ENCODE data around the gene NME8.
"Not testable (repeated sequence)": the region's sequence is repeated elsewhere in the genome, so short reads cannot be mapped to it uniquely, and the experiment has no call there.

The NME8 gene, protein sequence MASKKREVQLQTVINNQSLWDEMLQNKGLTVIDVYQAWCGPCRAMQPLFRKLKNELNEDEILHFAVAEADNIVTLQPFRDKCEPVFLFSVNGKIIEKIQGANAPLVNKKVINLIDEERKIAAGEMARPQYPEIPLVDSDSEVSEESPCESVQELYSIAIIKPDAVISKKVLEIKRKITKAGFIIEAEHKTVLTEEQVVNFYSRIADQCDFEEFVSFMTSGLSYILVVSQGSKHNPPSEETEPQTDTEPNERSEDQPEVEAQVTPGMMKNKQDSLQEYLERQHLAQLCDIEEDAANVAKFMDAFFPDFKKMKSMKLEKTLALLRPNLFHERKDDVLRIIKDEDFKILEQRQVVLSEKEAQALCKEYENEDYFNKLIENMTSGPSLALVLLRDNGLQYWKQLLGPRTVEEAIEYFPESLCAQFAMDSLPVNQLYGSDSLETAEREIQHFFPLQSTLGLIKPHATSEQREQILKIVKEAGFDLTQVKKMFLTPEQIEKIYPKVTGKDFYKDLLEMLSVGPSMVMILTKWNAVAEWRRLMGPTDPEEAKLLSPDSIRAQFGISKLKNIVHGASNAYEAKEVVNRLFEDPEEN

DNA sequence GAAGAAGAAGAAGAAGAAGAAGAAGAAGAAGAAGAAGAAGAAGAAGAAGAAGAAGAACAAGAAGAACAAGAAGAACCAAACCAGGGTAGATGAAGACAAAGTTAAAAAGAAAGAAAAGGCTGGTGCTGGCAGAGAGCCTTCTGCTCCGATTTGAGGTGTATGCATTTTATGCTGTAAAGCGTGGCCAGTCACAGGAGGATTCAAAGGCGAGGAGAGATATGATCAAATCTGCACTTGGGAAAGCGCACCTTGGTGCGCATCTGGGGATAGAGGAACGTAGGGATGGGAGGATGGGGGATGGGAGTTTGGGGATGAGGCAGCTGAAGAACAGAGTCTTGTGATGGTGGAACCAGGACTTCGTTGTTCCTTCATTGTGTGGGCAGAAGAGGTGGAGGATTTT is at the start of gene NME8:
NME8 (plus strand) TSS at position 301 of the 400 bp plus-strand sequence. CDS start 1,670 bp downstream, outside the sequence.
- no peak for DNase-seq

DNA sequence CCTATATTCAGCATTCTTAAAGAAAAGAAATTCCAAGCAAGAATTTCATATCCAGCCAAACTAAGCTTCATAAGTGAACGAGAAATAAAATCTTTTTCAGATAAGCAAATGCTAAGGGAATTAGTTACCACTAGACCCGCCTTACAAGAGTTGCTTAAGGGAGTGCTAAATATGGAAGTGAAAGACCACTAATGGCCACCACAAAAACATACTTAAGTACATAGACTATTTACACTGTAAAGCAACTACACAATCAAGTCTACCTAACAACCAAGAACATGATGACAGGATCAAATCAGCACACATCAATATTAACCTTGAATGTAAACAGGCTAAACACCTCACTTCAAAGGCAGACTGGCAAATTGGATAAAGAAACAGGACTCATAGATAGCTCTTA is 42.2 kb upstream of the NME8 start:
- DNase-seq, result no peak

DNA sequence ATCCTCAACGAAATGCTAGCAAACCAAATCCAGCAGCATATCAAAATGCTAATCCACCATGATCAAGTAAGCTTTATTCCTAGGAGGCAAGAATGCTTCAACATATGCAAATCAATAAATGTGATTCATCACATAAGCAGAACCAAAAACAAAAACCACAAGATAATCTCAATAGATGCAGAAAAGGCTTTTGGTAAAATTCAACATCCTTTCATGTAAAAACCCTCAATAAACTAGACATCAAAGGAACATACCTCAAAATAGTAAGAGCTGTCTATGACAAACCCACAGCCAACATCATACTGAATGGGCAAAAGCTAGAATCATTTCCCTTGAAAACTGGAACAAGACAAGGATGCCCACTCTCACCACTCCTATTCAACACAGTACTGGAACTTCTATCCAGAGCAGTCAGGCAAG is 36.2 kb upstream of the NME8 start:
- DNase-seq, result not testable (repeated sequence)

DNA sequence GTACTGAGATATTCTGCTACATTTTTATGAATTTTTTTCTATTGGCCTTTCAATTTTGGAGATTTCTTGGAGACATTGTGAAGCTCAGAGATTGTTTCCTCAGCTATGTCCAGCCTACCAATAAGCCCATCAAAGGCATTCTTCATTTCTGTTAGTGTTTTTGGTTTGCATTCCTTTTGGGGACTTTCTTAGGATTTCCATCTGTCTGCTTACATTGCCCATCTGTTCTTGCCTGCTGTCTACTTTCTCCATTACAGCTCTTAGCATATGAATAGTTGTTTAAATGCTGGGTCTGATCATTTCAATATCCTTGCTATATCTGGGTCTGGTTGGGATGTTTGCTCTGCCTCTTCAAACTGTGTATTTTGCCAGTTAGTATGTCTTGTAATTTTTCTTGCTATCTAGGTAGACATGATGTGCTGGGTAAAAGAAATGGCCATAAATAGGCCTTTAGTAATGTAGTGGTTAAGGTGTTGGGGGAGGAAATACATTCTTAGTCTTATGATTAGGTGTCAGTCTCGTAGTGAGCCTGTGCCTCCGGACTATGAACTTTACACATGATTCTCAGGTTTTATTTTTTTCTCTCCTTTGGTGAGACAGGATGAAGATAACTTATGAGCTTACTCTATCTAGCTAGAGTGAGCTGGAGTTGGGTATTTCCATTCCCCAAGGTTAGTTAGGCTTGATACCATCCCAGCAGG is 32.6 kb upstream of the NME8 start:
- no peak for DNase-seq

DNA sequence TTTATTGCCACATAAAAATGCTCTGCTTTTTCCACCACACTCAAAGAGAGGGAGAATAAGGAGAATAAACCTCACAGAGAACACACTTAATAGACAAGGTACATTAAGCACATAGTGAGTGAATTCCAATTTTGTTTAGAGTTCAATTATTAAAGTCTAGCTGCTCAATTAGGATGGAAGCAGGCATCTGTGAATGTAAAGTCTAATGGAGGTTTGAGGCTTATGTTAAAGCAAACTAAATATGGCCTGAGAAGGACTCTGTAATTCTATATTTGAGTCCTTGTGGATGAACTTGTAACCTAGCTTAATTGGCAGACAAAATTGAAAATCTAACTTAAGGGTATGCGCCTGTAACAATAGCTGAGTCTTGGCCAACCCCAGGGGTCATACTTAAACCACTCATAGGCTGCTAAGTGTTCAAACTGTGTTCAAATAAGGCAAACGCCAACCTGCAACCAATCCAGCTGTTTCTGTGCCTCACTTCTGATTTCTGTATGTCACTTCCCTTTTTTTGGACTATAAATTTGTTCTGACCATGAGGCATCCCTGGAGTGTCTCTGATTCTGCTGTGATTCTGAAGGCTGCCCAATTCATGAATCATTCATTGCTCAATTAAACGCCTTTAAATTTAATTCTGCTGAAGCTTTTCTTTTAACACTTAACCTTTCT is 31.3 kb upstream of the NME8 start:
- DNase-seq, result no peak

DNA sequence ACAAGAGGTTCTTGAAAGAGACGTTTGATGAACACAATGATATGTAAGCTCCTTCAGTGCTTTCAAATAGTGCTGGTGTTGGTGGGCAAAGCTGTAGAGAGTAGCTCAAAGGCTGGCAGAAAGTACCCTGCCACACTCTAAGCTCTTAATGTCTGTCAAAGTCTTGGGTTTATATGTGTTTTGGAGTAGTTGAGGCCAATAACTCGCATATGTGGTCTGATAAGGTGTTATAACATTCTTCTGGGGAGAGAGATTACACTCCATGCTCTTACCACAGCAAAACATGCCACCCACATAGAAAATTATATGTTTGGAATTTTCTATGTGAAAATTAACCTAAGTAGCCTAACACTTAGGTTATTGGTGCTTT is 30.8 kb upstream of the NME8 start:
- DNase-seq, result no peak

DNA sequence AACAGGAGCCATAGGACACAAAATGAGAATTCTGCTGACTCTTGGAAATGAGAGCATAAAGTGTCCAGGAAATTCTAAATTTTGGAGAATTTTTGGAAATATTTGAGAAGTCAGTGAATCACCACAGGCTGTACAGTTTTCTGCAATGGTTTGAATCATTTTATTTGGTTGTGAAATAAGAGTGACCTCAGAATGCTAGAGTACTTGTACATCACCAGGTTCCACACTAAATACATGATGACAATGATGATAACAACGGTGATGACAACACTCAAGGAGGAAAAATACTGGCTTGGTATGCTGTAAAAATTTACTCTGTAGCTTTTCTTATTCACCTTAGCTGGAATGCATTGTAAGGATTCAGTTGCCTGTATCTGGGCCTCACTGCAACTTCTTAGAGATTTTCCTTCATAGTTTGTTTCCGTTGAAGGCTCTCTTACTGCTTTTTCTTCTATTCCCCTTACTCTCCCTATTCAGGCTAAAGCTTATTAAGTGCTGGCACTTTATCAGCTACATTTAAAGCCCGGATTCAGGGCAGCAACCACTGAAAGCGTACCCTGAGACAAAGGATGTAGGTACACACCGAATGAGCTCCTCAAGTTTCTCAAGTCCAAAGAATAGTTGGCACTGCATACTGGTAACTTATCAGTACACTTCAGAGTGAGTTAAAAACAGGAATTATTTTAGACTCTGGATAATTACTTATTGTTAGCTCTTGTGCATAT is 30.2 kb upstream of the NME8 start:
- no peak for DNase-seq

DNA sequence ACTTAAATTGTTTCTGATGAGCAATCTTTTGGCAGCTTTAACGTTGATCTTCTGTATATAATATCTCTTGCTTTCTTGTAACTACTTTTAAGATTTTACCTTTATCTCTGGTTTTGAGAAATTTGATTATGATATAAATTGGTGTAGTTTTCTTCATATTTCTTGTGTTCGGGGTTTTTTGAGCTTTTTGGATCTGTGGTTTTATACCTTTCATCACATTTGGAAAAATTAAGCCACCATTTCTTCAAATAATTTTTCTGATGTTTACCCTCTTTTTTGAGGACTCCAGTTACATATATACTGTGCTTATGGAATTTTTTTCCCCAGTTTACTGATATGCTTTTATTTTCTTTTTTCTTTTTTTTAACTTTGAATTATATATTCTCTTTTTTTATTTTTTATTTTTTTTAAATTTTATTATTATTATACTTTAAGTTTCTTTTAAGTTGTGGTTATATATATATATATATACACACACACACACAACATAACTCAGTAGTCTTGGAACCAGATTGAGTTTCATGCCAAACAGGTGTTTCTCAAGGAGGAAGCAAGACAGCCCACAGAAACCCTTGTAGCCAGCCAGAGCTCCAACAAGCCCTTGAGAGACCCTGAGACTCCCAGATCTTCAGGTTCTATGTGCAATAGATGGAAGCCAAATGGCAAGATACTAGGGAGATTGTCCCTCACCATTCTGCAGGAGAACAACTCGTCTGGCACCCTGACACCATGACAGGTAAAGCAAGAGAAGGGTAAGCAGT is 27.5 kb upstream of the NME8 start:
- no peak for DNase-seq

DNA sequence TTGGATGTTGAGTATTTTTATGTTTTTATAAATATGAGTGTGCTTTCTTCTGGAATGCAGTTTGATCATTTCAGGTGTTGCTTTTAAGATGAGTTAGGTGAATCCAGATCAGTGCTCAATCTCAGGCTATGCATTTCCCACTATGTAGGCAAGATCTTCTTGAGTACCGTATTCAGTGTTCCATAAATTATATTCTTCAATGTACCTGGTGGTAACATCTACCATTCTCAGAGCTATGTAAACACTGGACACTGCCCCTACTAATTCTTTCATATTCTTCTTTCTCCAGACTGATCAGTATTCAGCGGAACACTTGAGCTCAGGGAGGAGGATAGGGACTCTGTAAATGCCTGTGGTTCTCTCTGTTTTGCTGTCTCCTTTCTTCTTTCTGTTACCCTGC is 25.5 kb upstream of the NME8 start:
- no peak for DNase-seq

DNA sequence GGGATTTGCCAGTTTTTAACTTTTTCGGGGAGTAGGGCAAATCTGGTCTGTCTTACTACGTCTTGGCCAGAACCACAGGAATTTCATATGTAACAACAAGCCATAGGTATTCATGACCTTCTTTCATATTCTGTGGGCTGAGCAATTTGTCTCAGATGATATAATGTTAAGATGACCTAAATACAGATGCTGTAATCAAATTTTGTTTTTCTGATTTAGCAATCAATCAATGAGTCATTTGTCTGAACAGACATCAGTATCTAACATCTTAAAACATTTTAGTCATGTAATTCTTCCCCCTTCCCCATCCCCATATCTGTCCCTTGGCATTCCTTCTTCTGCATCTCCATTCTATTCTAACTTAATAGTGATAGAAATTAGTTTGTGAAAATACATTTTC is 24.8 kb upstream of the NME8 start:
- DNase-seq, result no peak

DNA sequence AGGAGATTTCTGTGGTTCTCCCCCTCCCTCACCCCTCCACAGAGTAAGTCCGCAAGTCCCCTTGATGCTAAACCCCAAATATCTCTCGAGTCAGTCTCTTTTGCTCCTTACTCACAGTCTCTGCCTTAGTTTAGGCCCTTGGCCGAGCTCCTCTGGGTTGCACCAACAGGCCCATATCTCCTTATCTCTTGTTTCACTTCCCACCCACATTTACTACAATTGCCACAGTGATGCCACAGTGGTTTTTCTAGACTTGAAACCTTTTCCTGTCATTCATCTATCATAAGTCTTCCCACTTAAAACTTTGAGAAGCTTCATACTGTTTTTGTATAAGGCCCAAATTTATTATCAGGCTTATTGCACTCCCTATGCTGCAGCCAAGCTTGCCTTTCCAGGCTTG is 23.4 kb upstream of the NME8 start:
- no peak for DNase-seq

DNA sequence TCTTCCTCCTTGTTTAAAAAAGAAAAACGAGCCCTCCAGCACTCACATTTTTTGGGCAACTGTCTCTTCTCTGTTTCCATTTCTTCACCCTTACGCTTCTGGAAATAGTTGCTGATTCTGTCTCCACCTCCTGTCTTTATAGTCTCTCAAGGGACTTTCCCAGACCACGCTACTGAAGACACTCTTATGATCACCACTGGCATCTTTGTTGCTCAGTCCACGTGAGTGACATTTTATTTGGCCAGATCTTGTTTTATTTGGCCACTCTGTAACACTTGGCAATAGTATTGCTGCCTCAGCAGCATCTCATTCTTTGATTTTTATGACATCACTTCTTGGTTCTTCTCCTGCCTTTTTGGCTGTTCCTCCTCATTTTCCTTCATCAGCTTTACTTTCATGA is 21.6 kb upstream of the NME8 start:
- DNase-seq, result no peak

DNA sequence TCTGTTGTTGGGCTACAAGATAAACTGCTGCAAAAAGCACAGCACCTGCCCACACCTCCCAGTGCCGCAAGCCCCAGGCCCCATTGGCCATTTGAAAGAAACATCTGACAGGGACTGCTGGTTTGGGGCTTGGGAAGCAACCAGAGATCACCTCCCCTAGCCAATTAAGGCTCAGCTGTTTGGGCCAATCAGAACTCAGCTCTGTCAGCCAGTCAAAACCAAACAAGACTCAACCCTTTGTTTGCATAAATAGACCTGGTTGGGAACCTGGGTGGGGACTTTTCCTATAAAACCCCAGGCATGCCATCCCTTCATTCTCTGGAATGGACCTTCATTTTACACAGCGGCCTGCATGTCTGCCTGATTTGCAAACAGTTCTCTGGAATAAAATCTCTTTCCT is 17.2 kb upstream of the NME8 start:
- DNase-seq, result no peak

DNA sequence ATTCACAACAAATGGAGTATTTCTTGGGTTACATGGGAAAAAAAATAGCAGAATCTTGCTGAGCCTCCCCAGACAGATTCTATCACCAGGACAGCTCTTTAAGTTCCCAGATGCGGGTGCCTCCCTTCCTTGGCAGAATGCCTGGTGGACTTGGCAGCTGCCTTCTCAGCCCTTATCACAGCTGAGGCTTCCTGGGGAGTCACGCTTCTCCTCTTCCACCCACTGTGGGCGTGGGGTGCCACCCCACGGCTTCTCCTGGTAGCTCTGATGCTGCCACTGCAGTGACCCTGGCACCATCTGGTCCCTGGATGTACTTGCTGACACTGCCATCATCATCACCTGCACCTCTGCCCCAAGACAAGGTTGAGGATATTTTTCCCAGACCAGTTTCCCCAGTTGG is 16.2 kb upstream of the NME8 start:
- peak; percentile 57 for DNase-seq

DNA sequence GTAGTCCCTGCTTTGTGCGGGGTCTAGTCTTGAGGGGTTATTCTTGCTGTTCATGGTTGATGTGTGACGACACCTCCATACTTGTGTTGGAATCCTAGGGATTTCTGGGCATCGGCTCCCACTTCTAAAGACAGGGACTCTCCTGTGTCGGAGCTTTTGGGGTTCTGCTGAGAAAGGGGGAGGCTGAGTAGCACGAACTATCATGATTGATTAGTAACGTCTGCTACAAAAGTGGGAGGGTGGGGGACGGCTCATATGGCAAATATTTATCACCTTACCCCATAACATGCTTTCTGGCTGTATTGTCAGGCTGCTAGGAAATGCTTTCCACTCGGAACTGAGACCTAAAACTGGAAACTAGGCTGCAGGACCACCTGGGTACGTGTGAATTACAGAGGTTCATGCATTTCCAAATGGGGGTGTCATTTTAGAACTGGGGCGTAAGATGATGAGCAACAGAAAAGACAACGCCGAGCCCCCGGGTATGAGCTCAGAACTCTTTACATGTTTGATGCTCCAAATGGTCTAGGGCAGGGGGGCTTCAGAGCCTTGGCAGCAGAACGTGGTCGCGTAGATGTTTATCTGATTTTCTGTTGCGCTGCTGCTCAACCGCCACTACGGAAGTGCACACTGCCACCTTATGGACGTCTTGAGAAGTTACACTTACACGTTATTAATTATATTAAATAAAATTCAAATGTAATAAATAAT is 15.1 kb upstream of the NME8 start:
- peak; percentile 44 for DNase-seq

DNA sequence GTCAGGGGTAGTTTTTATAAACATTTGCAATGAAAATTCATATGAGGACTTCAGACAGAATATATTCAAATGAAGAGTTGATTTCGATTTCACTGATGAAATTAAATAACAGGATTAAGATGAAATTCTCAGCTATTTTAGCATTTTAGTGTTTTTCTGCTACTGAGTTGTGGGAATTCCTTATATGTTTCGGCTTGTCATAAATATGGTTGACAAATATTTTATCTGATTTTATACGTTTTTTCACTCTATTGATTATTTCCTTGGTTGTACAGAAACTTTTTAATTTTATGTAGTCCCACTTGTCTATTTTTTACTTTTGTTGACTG is 14.6 kb upstream of the NME8 start:
- no peak for DNase-seq

DNA sequence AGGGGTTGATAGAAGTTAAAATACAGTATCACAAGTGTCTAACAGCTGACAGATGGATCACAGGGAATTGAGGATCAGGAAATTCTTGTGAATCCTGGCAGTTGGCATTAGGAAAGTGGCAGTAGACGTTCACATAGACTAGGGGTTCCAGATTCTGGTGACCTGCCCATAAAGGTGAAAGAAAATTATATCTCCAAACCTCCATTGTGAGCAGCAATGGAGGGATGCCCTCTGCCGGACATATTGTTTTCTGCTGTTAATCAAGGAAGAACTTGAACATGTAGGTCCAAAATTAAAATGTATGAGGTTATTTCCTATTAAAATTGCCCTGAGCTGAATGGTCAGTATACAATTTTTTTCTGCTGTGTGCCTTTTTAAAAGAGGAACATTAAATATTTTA is 5.1 kb downstream of the NME8 start:
- no peak for DNase-seq

DNA sequence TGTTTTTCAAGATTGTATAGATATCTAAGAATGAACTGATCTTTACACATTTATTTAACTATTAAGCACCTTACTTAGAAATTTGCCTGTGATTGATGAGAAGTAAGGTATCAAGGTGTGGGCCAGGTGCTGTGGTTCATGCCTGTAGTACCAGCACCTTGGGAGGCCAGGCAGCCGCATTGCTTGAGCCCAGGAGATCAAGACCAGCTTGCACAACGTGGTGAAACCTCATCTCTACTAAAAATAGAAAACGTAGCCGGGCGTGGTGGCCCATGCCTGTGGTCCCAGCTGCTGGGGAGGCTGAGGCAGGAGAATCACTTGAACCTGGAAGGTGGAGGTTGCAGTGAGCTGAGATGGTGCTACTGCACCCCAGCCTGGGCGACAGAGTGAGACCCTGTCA is 33.7 kb downstream of the NME8 start:
- DNase-seq, result no peak

DNA sequence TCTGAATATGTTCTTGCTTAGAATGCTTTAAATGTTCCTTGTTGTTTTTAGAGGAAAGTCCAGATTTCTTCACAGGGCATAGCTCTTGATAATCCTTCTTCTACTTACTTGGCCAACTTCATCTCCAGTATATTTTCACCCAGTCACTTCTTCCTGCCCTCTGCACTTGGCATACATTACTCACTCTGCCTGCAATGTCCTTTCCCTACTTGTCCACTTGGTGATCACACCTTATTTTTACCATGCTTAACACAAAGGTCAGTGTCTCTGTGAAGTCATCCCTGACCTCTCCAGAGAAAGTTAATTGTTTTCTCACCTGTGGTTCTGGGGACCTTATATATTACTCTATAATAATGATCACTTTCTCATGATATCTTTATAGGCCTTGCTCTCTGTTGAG is 45.0 kb downstream of the NME8 start:
- no peak for DNase-seq

DNA sequence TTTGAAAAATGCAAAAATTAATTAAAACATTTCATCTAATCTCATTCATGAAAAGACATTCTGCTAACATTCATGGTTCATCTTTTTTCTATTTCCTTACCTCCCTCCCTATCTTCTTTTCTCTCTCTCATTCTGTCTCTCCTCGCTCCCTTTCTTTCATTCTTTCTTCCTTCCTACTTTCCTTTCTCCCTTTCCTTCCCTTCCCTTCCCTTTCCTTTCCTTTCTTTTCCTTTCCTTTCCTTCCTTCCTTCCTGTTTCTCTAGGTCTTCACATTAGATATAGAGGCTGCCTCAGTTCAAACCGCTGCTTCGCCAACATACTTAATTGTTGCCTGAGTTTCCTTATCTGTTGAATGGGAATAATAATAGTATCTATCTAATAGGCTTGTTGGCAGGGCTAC is 46.3 kb downstream of the NME8 start:
- DNase-seq, result no peak

DNA sequence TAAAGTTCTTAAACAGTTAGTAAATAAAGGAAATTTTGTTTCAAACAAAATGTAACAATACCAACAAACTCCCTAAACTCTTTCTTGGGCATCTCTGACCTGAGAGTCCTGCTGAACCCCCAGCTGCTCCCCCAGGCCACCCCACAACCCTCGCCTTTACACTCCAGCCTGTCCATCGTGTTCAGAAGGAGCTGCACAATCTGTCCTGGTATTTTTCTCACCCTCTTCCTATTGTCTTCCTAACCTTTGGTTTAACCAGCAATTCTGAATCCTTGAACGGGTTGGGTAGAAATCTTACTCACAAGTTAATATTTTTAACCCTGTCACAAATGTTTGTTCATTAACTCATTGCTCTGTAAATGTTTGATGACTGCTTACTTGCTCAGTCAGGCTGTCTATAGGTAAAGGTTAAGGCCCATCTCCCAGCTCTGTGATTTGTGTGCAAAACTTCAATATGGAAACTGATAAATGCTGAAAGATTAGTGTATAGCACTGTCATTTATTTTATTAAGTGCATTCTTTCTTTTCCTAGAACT is 51.4 kb downstream of the NME8 start:
- no peak for DNase-seq

All from CD4-positive, alpha-beta T cell treated with Interleukin-15 for 1 hour (primary cell).